ENCODE results near the gene ADCY1. TPM values are rescaled to one million over a fixed set of nuclear protein-coding genes. Genes with fewer than 3 reads are reported as not detected.

The ADCY1 gene
- total and polyA plus RNA-seq, 7 experiments from 2014 or later, result 0.01 to 5.1 (median 0.01) TPM; not detected in 4

DNA sequence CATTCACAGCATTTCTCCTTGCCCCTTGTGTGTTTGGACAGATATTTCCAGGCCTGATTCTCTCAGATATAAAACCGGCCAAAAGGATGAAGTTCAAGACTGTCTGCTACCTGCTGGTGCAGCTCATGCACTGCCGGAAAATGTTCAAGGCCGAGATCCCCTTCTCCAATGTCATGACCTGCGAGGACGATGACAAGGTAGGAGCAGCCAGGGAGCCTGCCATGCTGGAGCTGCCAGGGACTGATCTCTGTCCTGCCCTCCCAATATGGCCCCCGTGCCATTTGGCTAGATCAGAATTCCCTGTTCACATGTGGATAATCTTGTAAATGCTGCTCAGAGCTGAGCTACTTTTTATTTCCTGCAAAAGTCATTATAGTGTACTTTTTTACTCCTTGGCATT lies 87.8 kb downstream of the ADCY1 start:
- H3K4me1 ChIP-seq (ENCODE audit: control insufficient read depth in 2 of 2, insufficient read depth in 2 of 2, low read length in 2 of 2), result no peaks in the 10 kb centered on the region
- H3K36me3 Mint-ChIP-seq, result no peaks in the 10 kb centered on the region
- H3K27me3 ChIP-seq (ENCODE audit: control insufficient read depth in 2 of 2, insufficient read depth in 2 of 2, low read length in 2 of 2), result no peaks in the 10 kb centered on the region
- CTCF ChIA-PET, result no interaction called here
- DNase-seq (peak in 1 of 9 donors; percentile 8), ATAC-seq (no peak)
- no peak overlapping the region for H3K4me3 ChIP-seq (ENCODE audit: low read length)
- H3K27ac ChIP-seq (ENCODE audit: low read depth, low read length), result no peak overlapping the region
- no peak overlapping the region for H3K27ac Mint-ChIP-seq
- H3K4me3 Mint-ChIP-seq, result no peak overlapping the region
- POLR2A ChIA-PET, result no interaction called here
- peaks cover 0 to 4% (median 0%) of the 10 kb centered on the region in 11 donors for H3K9me3 Mint-ChIP-seq
- no peaks in the 10 kb centered on the region for H3K36me3 ChIP-seq (ENCODE audit: control insufficient read depth in 2 of 3, insufficient read depth in 3 of 3, low read length in 3 of 3)
- peaks cover 0 to 2% (median 0%) of the 10 kb centered on the region in 7 donors for H3K4me1 Mint-ChIP-seq
- intact Hi-C loops (cut with micrococcal nuclease), result no loop called here
- no peaks in the 10 kb centered on the region for H3K9me3 ChIP-seq (ENCODE audit: control insufficient read depth in 2 of 3, low read length in 3 of 3)
- peaks cover 0 to 5% (median 0%) of the 10 kb centered on the region in 5 donors for H3K27me3 Mint-ChIP-seq

- H3K36me3 Mint-ChIP-seq, result no peaks in the 10 kb centered on the region
- H3K9me3 Mint-ChIP-seq, result peaks cover 0 to 6% (median 1%) of the 10 kb centered on the region in 11 donors
- H3K36me3 ChIP-seq (ENCODE audit: control insufficient read depth in 2 of 3, insufficient read depth in 3 of 3, low read length in 3 of 3), result no peaks in the 10 kb centered on the region
- no peak for ATAC-seq
- no peak overlapping the region for H3K27ac ChIP-seq (ENCODE audit: low read depth, low read length)
- DNase-seq, result peak in 1 of 9 donors; percentile 15
- ChIA-PET POLR2A (no interaction called here), CTCF (no interaction called here)
- H3K27me3 Mint-ChIP-seq, result peaks cover 0 to 5% (median 0%) of the 10 kb centered on the region in 5 donors
- H3K9me3 ChIP-seq (ENCODE audit: control insufficient read depth in 2 of 3, low read length in 3 of 3), result no peaks in the 10 kb centered on the region
- H3K4me1 Mint-ChIP-seq, result peaks cover 0 to 2% (median 0%) of the 10 kb centered on the region in 7 donors
- H3K4me3 ChIP-seq (ENCODE audit: low read length), result no peak overlapping the region
- H3K27me3 ChIP-seq (ENCODE audit: control insufficient read depth in 2 of 2, insufficient read depth in 2 of 2, low read length in 2 of 2), result no peaks in the 10 kb centered on the region
- H3K27ac Mint-ChIP-seq, result no peak overlapping the region
- H3K4me3 Mint-ChIP-seq, result no peak overlapping the region
- no peaks in the 10 kb centered on the region for H3K4me1 ChIP-seq (ENCODE audit: control insufficient read depth in 2 of 2, insufficient read depth in 2 of 2, low read length in 2 of 2)
- intact Hi-C loops (cut with micrococcal nuclease), result loop anchor here in 1 of 2 donors (1.0 kb wide), 1 partner anchor 192 kb away; no protein-coding TSS in a partner anchor
Observed at GRCh38 chr7:45662540-45663166, 88.5 kb downstream of the ADCY1 start.

GRCh38 chr7:45663167-45663921 lies 89.2 kb downstream of the ADCY1 start:
- H3K27me3 Mint-ChIP-seq, result peaks cover 0 to 5% (median 0%) of the 10 kb centered on the region in 5 donors
- peaks cover 0 to 2% (median 0%) of the 10 kb centered on the region in 7 donors for H3K4me1 Mint-ChIP-seq
- ATAC-seq, result no peak
- H3K4me3 ChIP-seq (ENCODE audit: low read length), result no peak overlapping the region
- H3K36me3 Mint-ChIP-seq, result no peaks in the 10 kb centered on the region
- H3K9me3 ChIP-seq (ENCODE audit: control insufficient read depth in 2 of 3, low read length in 3 of 3), result no peaks in the 10 kb centered on the region
- no peak overlapping the region for H3K27ac ChIP-seq (ENCODE audit: low read depth, low read length)
- H3K4me3 Mint-ChIP-seq, result no peak overlapping the region
- H3K36me3 ChIP-seq (ENCODE audit: control insufficient read depth in 2 of 3, insufficient read depth in 3 of 3, low read length in 3 of 3), result no peaks in the 10 kb centered on the region
- peak in 1 of 9 donors; percentile 39 for DNase-seq
- ChIA-PET POLR2A (no interaction called here), CTCF (no interaction called here)
- intact Hi-C loops (cut with micrococcal nuclease), result loop anchor here in 1 of 2 donors (1.0 kb wide), 1 partner anchor 191 kb away; no protein-coding TSS in a partner anchor
- no peak overlapping the region for H3K27ac Mint-ChIP-seq
- peaks cover 0 to 6% (median 1%) of the 10 kb centered on the region in 11 donors for H3K9me3 Mint-ChIP-seq
- H3K27me3 ChIP-seq (ENCODE audit: control insufficient read depth in 2 of 2, insufficient read depth in 2 of 2, low read length in 2 of 2), result no peaks in the 10 kb centered on the region
- H3K4me1 ChIP-seq (ENCODE audit: control insufficient read depth in 2 of 2, insufficient read depth in 2 of 2, low read length in 2 of 2), result no peaks in the 10 kb centered on the region

DNA sequence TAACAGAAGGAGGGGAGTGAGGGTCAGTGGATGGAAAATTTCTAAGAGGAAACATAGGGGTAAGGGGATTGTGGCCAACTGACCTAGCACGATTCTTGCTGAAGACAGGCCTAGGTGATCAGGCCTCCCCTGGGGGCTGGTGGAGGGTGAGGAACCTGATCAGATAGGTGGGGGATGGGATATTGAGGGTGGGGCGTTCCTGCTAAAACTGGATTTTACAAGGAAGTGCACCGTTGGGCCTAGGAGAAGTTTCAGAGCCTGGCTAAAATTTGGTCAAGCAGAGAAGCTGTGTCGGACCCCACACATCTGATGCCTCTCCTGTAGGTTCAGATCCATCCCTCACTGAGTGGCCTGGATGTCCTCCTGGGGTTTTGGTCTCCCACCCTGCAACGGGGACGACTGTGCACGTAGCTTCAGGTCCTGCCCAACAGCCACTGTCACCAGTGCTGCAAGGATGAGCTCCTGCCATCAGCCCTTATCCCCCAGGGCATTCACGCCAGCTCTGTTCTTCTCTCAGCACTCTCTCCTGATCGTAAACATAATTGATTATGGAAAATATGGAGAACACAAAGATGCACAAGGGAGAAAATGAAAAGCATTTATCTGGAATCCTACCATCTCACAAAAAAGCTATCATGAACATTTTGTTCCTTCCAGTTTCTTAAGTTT lies 89.9 kb downstream of the ADCY1 start:
- no peaks in the 10 kb centered on the region for H3K4me1 ChIP-seq (ENCODE audit: control insufficient read depth in 2 of 2, insufficient read depth in 2 of 2, low read length in 2 of 2)
- CTCF ChIA-PET, result no interaction called here
- Mint-ChIP-seq H3K4me3 (no peak overlapping the region), H3K27ac (no peak overlapping the region), H3K9me3 (peaks cover 0 to 6% (median 1%) of the 10 kb centered on the region in 11 donors), H3K36me3 (no peaks in the 10 kb centered on the region), H3K4me1 (peaks cover 0 to 2% (median 0%) of the 10 kb centered on the region in 7 donors), H3K27me3 (peaks cover 0 to 5% (median 0%) of the 10 kb centered on the region in 5 donors)
- no peak for ATAC-seq
- no peak overlapping the region for H3K4me3 ChIP-seq (ENCODE audit: low read length)
- POLR2A ChIA-PET, result no interaction called here
- no peak for DNase-seq
- H3K9me3 ChIP-seq (ENCODE audit: control insufficient read depth in 2 of 3, low read length in 3 of 3), result no peaks in the 10 kb centered on the region
- H3K36me3 ChIP-seq (ENCODE audit: control insufficient read depth in 2 of 3, insufficient read depth in 3 of 3, low read length in 3 of 3), result no peaks in the 10 kb centered on the region
- H3K27me3 ChIP-seq (ENCODE audit: control insufficient read depth in 2 of 2, insufficient read depth in 2 of 2, low read length in 2 of 2), result no peaks in the 10 kb centered on the region
- no peak overlapping the region for H3K27ac ChIP-seq (ENCODE audit: low read depth, low read length)
- intact Hi-C loops (cut with micrococcal nuclease), result loop anchor here in 1 of 2 donors (1.0 kb wide), 1 partner anchor 190 kb away; no protein-coding TSS in a partner anchor

DNA sequence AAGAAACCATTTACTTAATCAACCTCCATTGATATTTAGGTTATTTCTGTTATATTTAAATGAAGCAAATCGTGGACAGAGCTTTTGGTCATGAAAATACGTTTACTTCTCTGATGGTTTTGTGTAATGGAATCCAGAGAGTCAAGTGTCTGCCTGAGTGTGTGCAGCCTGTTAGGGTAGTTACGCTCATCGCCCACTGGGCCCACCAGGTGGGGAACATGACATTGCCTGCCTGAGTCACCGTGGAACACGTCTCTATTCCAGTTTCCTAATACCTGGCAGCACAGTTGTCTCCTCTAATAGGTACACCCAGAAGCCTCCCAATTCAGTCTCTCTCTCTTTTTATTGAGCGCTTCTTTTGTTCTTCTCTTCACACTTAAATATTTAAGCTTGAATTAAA lies 91.0 kb downstream of the ADCY1 start:
- no peak overlapping the region for H3K27ac Mint-ChIP-seq
- H3K27me3 Mint-ChIP-seq, result peaks cover 0 to 3% (median 0%) of the 10 kb centered on the region in 5 donors
- no peak for DNase-seq
- Histone ChIP-seq H3K27ac (ENCODE audit: low read depth, low read length) (no peak overlapping the region), H3K4me1 (ENCODE audit: control insufficient read depth in 2 of 2, insufficient read depth in 2 of 2, low read length in 2 of 2) (no peaks in the 10 kb centered on the region), H3K4me3 (ENCODE audit: low read length) (no peak overlapping the region), H3K36me3 (ENCODE audit: control insufficient read depth in 2 of 3, insufficient read depth in 3 of 3, low read length in 3 of 3) (no peaks in the 10 kb centered on the region), H3K27me3 (ENCODE audit: control insufficient read depth in 2 of 2, insufficient read depth in 2 of 2, low read length in 2 of 2) (no peaks in the 10 kb centered on the region), H3K9me3 (ENCODE audit: control insufficient read depth in 2 of 3, low read length in 3 of 3) (no peaks in the 10 kb centered on the region)
- CTCF ChIA-PET, result no interaction called here
- POLR2A ChIA-PET, result no interaction called here
- intact Hi-C loops (cut with micrococcal nuclease), result no loop called here
- H3K4me1 Mint-ChIP-seq, result no peaks in the 10 kb centered on the region
- peaks cover 0 to 6% (median 1%) of the 10 kb centered on the region in 11 donors for H3K9me3 Mint-ChIP-seq
- no peak overlapping the region for H3K4me3 Mint-ChIP-seq
- no peaks in the 10 kb centered on the region for H3K36me3 Mint-ChIP-seq
- ATAC-seq, result no peak

GRCh38 chr7:45670227-45670626 lies 96.1 kb downstream of the ADCY1 start:
- ATAC-seq (no peak), DNase-seq (peak in 1 of 9 donors; percentile 4)
- ChIA-PET POLR2A (no interaction called here), CTCF (no interaction called here)
- Histone ChIP-seq H3K27me3 (ENCODE audit: control insufficient read depth in 2 of 2, insufficient read depth in 2 of 2, low read length in 2 of 2) (no peaks in the 10 kb centered on the region), H3K9me3 (ENCODE audit: control insufficient read depth in 2 of 3, low read length in 3 of 3) (no peaks in the 10 kb centered on the region), H3K27ac (ENCODE audit: low read depth, low read length) (no peak overlapping the region), H3K4me1 (ENCODE audit: control insufficient read depth in 2 of 2, insufficient read depth in 2 of 2, low read length in 2 of 2) (no peaks in the 10 kb centered on the region), H3K36me3 (ENCODE audit: control insufficient read depth in 2 of 3, insufficient read depth in 3 of 3, low read length in 3 of 3) (no peaks in the 10 kb centered on the region), H3K4me3 (ENCODE audit: low read length) (no peak overlapping the region)
- Mint-ChIP-seq H3K4me1 (no peaks in the 10 kb centered on the region), H3K36me3 (no peaks in the 10 kb centered on the region), H3K27ac (no peak overlapping the region), H3K9me3 (peaks cover 0 to 6% (median 3%) of the 10 kb centered on the region in 11 donors), H3K4me3 (no peak overlapping the region), H3K27me3 (peaks cover 7 to 18% (median 10%) of the 10 kb centered on the region in 5 donors)
- intact Hi-C loops (cut with micrococcal nuclease), result no loop called here
